ENCODE measurements around the gene ZNF804B.

The ZNF804B gene

GRCh38 chr7:88759230-88760135 lies at the start of gene ZNF804B:
Gene ZNF804B, plus strand, starts transcription at chr7:88759700. Its CDS starts 277 bp downstream, at chr7:88759977.
- DNase-seq = peak; percentile 83

- DNase-seq = no peak
Measured at GRCh38 chr7:88735920-88736319, 23.6 kb upstream of the ZNF804B start.

DNA sequence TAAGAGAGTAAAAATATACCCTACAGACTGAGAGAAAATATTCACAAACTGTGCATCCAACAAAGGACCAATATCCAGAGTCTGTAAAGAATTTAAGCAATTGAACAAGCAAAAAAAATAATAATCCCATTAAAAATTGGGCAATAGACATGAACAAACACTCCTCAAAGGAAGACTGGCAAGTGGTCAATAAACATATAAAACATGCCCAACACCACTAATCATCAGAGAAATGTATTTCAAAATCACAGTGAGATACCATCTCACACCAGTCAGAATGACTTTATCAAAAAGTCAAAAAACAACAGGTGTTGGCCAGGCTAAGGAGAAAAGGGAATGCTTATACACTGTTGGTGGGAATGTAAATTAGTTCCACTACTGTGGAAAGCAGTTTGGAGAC lies 21.9 kb upstream of the ZNF804B start:
- no peak for DNase-seq

GRCh38 chr7:88746126-88746525 lies 13.4 kb upstream of the ZNF804B start:
- no peak for DNase-seq

GRCh38 chr7:88756802-88757201 lies 2.7 kb upstream of the ZNF804B start:
- no peak for DNase-seq

GRCh38 chr7:88757371-88757770 lies 2.1 kb upstream of the ZNF804B start:
- peak; percentile 58 for DNase-seq

DNA sequence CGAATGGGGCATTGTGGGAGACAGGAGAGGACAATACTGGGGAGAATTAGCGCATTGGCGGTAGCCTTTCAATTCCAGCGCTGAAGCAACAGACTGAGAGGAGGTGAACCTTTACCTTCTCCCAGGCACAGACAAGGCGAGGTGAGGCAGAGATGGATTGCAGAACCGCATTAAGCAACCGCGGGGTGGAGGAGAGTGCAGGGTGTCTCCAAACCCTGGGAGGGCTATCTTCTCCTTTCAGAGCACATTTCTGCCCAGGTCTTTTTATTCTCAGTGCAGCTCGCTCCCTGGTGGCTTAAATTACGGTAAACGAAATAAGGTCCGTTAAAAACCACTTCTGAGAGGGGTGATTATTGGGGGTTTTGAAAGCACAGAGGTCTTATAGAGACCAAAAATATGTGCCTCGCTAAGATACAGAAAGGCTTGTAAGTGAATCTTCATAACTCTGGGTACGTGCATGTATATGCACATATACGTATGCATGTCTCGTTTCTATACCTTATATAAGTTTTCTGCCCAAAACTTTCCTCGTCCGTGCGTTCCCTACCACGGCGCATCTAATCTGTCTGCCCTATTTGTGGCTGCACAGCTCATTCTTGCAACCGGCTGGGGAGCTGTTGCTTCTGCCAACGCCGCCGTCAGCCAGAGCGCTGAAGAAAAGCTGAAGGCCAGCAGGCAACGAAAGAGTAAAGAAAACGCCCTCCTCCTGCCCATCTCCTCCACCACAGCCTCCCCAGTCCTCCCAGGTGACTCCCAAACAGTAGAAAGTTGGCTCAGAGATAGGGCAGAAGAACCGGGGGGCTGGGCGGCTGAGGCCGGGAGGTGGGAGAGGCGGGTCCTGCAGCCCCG lies 895 bp upstream of the ZNF804B start:
- DNase-seq = peak; percentile 82

GRCh38 chr7:88760136-88760515 lies 626 bp downstream of the ZNF804B start:
- peak; percentile 72 for DNase-seq

DNA sequence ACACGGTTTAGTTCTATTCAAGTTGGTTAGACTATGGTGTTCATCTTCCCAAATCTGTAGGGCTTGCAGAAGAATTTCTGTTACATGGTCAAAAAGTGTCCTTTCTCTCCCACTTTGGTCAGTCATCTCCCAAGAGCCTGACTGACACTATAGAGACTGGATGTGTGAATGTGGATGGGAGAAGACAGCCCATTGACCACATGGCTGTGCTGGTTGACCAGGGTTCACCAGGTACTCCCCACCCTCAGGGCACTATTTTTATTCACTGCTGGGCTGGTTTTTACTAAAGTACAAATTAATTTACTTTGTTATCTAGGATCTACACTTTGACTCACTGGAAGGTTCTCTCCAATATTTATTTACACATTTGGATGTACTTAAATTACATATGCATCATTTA lies 2.3 kb downstream of the ZNF804B start:
- peak; percentile 5 for DNase-seq

DNA sequence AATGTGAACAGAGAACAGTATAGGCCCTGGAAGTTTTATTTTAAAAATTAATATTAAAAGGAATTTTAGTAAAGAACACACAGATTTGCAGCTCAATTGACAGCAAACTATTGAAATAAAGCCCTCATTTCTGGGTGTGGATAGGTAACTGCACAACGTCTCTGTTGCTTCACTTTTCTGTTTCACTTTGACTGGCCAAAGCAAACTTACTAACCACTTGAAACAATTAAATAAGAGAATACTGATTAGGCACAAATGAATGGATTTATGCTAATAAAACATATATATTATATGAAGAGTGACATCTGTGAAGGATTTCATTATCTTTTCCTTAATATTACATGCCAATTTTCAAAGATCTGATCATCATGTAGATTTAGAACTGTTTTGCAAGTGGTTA lies 11.9 kb downstream of the ZNF804B start:
- no peak for DNase-seq

GRCh38 chr7:88772776-88773175 lies 13.3 kb downstream of the ZNF804B start:
- peak; percentile 64 for DNase-seq

GRCh38 chr7:88775838-88776237 lies 16.3 kb downstream of the ZNF804B start:
- DNase-seq = peak; percentile 37

- DNase-seq = no peak
Measured at GRCh38 chr7:88787777-88788176, 28.3 kb downstream of the ZNF804B start.

DNA sequence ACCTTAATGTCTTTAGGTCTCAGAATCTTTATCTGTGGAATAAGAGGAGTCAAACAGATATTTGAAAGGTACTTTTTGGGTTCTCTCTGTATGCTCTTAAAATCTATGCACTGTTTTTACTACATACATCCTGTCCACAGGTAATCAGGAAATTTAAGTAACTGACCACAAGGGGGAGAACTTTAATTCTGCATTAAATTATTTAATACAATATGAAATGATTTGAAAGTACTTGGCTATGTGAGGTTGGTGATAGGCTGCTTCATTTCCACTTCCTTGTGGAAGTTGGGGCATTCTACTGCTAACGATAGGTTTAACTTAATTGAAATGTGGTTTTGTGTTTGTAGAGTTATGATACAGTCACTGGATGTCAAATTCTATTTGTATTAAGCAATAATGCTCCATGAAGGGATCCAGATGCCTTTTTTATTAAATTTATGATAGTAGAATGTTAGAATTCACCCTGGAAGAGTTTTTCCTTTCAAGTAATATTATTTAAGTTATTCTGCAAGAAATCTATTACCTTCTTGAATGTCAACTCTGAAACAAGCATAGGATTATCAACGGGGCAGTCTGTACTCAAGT lies 30.1 kb downstream of the ZNF804B start:
- DNase-seq = peak; percentile 77

DNA sequence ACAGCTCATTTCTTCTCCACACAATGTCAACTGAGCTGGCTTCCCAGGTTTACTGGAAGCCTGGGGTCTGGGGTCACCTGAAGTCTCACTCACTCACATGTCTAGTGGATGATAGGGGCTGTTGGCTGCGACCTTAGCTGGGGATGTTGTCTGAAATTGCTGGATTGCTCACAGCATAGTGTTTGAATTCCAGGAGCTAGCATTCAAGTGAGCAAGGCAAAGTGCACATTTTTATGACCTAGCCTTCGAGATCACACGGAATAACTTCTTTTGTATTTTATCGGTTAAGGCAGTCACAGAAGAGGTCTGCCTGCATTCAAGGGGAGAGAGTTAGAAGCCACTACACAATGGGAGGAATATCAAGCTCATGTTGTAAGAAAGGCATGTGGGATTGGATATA lies 32.4 kb downstream of the ZNF804B start:
- DNase-seq = no peak

- no peak for DNase-seq
Measured at GRCh38 chr7:88792361-88792760, 32.9 kb downstream of the ZNF804B start.

DNA sequence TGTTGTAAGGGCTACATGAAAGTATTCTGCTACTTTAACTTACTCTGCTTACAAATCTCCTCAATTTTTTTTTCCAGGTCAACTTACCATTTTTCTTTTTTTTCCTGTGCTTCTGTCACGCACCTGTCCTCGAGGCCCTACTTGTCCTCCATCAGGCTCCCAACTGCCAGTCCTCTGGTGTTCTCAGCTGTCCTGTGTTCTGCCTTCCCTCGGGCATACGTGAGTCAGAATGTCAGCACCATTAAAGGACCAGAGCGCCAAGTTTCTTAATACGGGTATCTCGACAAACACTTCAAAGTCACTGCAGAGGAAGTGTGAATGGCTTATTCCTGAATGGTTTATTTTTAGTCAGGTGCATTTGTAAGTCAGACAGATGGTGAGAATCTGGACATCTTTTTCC lies 36.1 kb downstream of the ZNF804B start, which contains the start of gene TEX47:
Gene TEX47 (minus strand): TSS at position 185 of the 400 bp plus-strand sequence. CDS start 795 bp downstream, outside the sequence.
- DNase-seq = peak; percentile 88

- no peak for DNase-seq
Measured at GRCh38 chr7:88801046-88801445, 41.5 kb downstream of the ZNF804B start.

DNA sequence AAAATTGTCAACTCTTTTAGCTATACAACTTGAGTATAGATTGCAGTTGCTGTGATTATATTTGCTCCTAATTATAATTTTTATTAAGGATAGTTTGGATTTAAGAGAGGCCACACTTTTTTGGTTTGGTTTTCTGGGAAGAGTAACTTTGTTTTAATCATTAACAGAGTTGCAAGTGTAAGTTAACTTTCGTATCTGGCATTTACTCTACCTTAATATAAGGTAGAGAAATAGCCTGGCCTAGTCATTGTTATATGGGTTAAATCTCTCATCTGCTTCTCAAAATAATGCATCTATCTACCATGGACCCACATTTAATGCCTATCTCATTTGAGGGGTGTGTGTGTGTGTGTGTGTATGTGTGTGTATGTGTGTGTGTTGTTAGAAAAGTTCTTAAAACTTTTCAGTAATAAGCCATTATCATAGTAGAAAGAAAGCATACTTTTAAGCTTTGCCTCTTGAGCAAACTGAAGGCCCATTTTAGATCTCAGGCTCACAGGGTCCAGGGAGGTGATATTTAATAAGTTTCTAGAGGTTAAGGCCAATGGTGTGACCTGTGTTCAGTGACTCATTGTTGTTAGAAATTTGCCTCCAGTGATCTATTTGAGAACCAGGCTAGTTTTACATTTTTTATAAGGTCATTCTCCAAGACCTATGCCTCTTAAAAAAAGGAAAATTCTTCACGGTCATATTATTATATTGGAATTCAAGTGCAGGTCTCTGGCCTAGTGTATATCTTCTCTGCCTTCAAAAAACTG lies 47.0 kb downstream of the ZNF804B start:
- DNase-seq = no peak

GRCh38 chr7:88818552-88818951 lies 59.1 kb downstream of the ZNF804B start:
- no peak for DNase-seq

- DNase-seq = no peak
Measured at GRCh38 chr7:88826222-88826621, 66.7 kb downstream of the ZNF804B start.

- DNase-seq = peak; percentile 78
Measured at GRCh38 chr7:88835147-88835728, 75.7 kb downstream of the ZNF804B start.

Measured in DMS53 (cell line).